ENCODE measurements around the gene GUSB. TPM values are rescaled to one million over a fixed set of nuclear protein-coding genes. Genes with fewer than 3 reads are reported as not detected.

The GUSB gene
- total and polyA plus RNA-seq, 2 donors (not counting 1 experiment from before 2014, with no cell fraction given) = 21.8 to 42.6 TPM

DNA sequence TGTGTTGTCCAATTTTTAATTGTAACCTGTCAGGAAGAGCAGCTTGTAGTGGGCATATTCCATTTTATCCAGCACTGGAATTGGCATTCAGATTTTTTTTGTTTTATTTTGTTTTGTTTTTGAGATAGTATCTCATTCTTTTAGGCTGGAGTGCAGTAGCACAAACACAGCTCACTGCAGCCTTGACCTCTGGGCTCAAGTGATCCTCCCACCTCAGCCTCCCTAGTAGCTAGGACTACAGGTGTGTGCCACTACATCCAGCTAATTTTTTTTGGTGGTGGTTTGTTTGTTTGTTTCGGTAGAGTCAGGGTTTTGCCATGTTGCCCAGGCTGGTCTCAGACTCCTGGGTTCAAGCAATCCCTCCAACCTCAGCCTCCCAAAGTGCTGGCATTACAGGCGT is 44.7 kb downstream of the GUSB start:
- Histone ChIP-seq H3K4me2 (ENCODE audit: extremely low read depth, insufficient read depth, low read length) (no peak overlapping the region), H3K27me3 (ENCODE audit: control insufficient read depth, insufficient read depth, low read length) (no peaks in the 10 kb centered on the region), H2AFZ (ENCODE audit: low read length) (no peak overlapping the region), H3K79me2 (ENCODE audit: control insufficient read depth, insufficient read depth, low read length) (peaks cover 6% of the 10 kb centered on the region), H3K4me1 (ENCODE audit: control insufficient read depth, extremely low read depth, insufficient read depth, low read length) (no peaks in the 10 kb centered on the region), H3K27ac (ENCODE audit: insufficient read depth, low read length) (no peak overlapping the region), H4K20me1 (ENCODE audit: control insufficient read depth, extremely low read depth, insufficient read depth, low read length) (no peaks in the 10 kb centered on the region), H3K36me3 (ENCODE audit: control insufficient read depth, insufficient read depth, low read length) (no peaks in the 10 kb centered on the region), H3K9ac (ENCODE audit: insufficient read depth, low read length) (no peak overlapping the region), H3K4me3 (replicated peaks in 1 of 4; ENCODE audit: control extremely low read depth in 1 of 4, insufficient read depth in 1 of 4, low read depth in 3 of 4, low read length in 4 of 4) (no peak overlapping the region), H3K9me3 (ENCODE audit: control insufficient read depth, insufficient read depth, low read depth, low read length) (no peaks in the 10 kb centered on the region)
- DNase-seq (ENCODE audit: low read depth in 2 of 2) = no peak
- TF ChIP-seq EZH2 (IDR thresholded peaks at IDR 0.05; ENCODE audit: low read length, missing control alignments) (no peak), CTCF (conservative IDR thresholded peaks at IDR 0.05 in 1 of 2, IDR thresholded peaks at IDR 0.05 in 1 of 2; ENCODE audit: low read depth in 1 of 2, low read length in 2 of 2) (no peak)

DNA sequence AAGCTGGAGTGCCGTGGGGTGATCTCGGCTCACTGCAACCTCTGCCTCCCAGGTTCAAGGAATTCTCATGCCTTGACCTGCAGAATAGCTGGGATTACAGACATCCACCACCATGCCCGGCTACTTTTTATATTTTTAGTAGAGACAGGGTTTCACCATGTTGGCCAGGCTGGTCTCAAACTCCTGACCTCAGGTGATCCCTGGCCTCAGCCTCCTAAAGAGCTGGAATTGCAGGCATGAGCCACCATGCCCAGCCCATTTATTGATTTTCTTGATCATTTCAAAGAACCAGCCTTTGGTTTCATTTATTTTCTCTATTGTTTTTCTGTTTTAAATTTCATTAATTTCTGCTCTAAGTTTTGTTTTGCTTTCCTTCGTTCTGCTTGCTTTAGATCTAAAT is 50.3 kb downstream of the GUSB start:
- TF ChIP-seq EZH2 (IDR thresholded peaks at IDR 0.05; ENCODE audit: low read length, missing control alignments) (no peak), CTCF (conservative IDR thresholded peaks at IDR 0.05 in 1 of 2, IDR thresholded peaks at IDR 0.05 in 1 of 2; ENCODE audit: low read depth in 1 of 2, low read length in 2 of 2) (no peak)
- H3K36me3 ChIP-seq (ENCODE audit: control insufficient read depth, insufficient read depth, low read length) = no peaks in the 10 kb centered on the region
- H3K4me2 ChIP-seq (ENCODE audit: extremely low read depth, insufficient read depth, low read length) = no peak overlapping the region
- no peak overlapping the region for H3K9ac ChIP-seq (ENCODE audit: insufficient read depth, low read length)
- DNase-seq (ENCODE audit: low read depth in 2 of 2) = no peak
- H3K27me3 ChIP-seq (ENCODE audit: control insufficient read depth, insufficient read depth, low read length) = no peaks in the 10 kb centered on the region
- peaks cover 6% of the 10 kb centered on the region for H3K79me2 ChIP-seq (ENCODE audit: control insufficient read depth, insufficient read depth, low read length)
- H4K20me1 ChIP-seq (ENCODE audit: control insufficient read depth, extremely low read depth, insufficient read depth, low read length) = no peaks in the 10 kb centered on the region
- no peaks in the 10 kb centered on the region for H3K9me3 ChIP-seq (ENCODE audit: control insufficient read depth, insufficient read depth, low read depth, low read length)
- H3K4me3 ChIP-seq (replicated peaks in 1 of 4; ENCODE audit: control extremely low read depth in 1 of 4, insufficient read depth in 1 of 4, low read depth in 3 of 4, low read length in 4 of 4) = no peak overlapping the region
- no peak overlapping the region for H2AFZ ChIP-seq (ENCODE audit: low read length)
- no peaks in the 10 kb centered on the region for H3K4me1 ChIP-seq (ENCODE audit: control insufficient read depth, extremely low read depth, insufficient read depth, low read length)
- no peak overlapping the region for H3K27ac ChIP-seq (ENCODE audit: insufficient read depth, low read length)

GRCh38 chr7:65927489-65928448 is 54.2 kb downstream of the GUSB start:
- DNase-seq (ENCODE audit: low read depth in 2 of 2) = no peak
- no peak overlapping the region for H2AFZ ChIP-seq (ENCODE audit: low read length)
- H3K27me3 ChIP-seq (ENCODE audit: control insufficient read depth, insufficient read depth, low read length) = no peaks in the 10 kb centered on the region
- no peaks in the 10 kb centered on the region for H3K36me3 ChIP-seq (ENCODE audit: control insufficient read depth, insufficient read depth, low read length)
- H3K4me3 ChIP-seq (replicated peaks in 1 of 4; ENCODE audit: control extremely low read depth in 1 of 4, insufficient read depth in 1 of 4, low read depth in 3 of 4, low read length in 4 of 4) = no peak overlapping the region
- H4K20me1 ChIP-seq (ENCODE audit: control insufficient read depth, extremely low read depth, insufficient read depth, low read length) = no peaks in the 10 kb centered on the region
- no peak overlapping the region for H3K9ac ChIP-seq (ENCODE audit: insufficient read depth, low read length)
- no peak overlapping the region for H3K27ac ChIP-seq (ENCODE audit: insufficient read depth, low read length)
- no peak overlapping the region for H3K4me2 ChIP-seq (ENCODE audit: extremely low read depth, insufficient read depth, low read length)
- no peaks in the 10 kb centered on the region for H3K79me2 ChIP-seq (ENCODE audit: control insufficient read depth, insufficient read depth, low read length)
- H3K4me1 ChIP-seq (ENCODE audit: control insufficient read depth, extremely low read depth, insufficient read depth, low read length) = no peaks in the 10 kb centered on the region
- H3K9me3 ChIP-seq (ENCODE audit: control insufficient read depth, insufficient read depth, low read depth, low read length) = no peaks in the 10 kb centered on the region
- TF ChIP-seq EZH2 (IDR thresholded peaks at IDR 0.05; ENCODE audit: low read length, missing control alignments) (no peak), CTCF (conservative IDR thresholded peaks at IDR 0.05 in 1 of 2, IDR thresholded peaks at IDR 0.05 in 1 of 2; ENCODE audit: low read depth in 1 of 2, low read length in 2 of 2) (no peak)
